GM19467 (cell line): ENCODE results near the gene DEFB113.
"Not testable (repeated sequence)": the region's sequence is repeated elsewhere in the genome, so short reads cannot be mapped to it uniquely, and the experiment has no call there.

Experiments
- ATAC-seq: cut with Tn5 transposase; IDR thresholded peaks from one replicate; pipeline ENCODE4 v1.9.1; 2021; ENCODE audit warnings: mild to moderate bottlenecking, moderate library complexity; ENCODE audit not compliant: unreplicated experiment

DEFB113 gene, protein sequence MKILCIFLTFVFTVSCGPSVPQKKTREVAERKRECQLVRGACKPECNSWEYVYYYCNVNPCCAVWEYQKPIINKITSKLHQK

DNA sequence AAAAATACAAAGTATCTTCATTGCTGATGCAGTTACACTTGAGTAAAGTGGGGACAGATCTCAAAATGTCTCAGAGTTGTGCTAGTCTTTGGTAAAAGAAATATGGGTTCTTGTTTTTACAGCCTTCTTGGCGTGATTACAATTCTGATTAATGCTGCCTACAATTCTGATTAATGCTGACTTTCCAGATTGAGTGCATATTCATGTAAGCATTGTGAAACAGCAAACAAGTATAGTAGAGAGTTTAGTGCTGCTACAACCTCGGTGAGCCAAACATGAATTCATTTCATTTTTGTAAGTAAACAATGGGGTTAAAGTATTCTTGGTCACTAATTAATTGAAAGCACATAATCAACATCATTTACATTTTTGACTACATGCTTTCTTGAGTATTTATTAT is at the start of gene DEFB113:
Gene DEFB113 (minus strand): TSS at position 21 of the 400 bp plus-strand sequence. CDS start 0 bp downstream, at position 21.
- no peak for ATAC-seq

DNA sequence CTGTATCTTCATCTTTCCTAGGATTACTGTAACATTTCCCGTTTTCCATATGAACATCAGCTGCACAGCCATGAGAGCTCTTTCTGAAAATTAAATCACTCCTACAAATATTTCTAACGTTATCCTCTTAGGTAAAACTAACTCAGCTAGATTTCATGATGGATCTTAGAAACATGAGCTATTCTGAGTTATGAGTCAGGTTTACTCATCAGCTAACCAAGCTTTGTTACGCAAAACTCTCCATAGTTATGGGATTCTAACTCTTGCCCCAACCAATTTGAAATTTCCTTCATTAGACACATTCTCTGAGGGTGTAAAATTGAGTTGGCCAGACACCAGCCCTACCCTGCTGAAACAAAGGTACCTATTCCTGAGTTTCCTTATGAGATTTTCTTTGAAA is 38.4 kb upstream of the DEFB113 start:
- no peak for ATAC-seq

DNA sequence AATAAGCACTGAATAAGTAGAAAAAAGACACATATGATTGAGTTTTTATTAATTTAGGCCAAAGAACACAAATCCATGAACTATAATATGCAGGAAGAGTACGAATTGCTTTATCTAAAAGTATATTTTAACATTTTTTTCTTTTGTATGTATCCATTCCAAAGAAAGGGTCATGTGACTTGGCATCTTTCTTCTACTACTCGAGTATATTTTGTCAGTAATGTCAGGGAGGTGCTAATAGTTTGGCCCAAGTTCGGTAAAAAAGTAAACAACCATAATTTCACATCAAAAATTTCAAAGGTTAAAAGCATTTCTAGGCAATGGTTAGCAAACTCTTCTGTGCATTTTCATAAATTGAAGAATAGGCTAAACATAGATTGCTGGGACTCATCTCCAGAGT is 33.7 kb upstream of the DEFB113 start:
- no peak for ATAC-seq

DNA sequence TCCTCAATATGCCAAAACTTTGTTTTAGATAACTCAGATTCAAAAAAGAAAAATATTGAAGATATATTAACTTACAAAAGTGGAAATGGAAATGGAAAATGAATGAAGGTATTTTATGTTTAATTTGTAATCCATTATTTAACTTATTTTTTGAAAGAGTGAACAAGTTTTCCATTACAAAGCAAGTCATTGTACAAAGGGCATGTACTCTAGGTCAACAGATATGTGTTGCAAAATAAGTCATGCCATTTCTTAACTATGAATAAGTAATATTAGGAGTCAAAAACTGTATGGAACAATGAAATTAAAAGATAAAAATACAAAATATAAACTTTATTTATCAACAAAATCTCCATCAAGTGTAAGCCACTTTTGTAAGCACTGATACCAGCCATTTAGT is 25.9 kb upstream of the DEFB113 start:
- ATAC-seq: no peak

DNA sequence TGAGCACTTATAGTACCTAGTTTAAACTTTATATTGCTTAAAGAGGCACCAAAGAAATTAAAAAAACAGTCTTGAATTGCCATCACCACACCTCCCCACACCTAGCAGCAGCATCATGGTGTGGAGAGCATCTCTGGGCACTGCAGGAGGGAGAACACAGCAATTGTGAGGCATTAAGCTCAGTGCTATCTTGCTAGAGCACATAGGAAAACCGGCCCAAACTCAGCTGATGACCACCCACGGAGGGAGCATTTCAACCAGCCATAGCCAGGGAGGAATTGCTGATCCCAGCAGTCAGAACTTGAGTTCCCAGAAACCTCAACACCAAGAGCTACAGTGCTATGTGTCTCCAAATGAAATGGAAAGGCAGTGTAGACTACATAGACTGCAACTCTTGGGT is 19.5 kb upstream of the DEFB113 start:
- no peak for ATAC-seq

DNA sequence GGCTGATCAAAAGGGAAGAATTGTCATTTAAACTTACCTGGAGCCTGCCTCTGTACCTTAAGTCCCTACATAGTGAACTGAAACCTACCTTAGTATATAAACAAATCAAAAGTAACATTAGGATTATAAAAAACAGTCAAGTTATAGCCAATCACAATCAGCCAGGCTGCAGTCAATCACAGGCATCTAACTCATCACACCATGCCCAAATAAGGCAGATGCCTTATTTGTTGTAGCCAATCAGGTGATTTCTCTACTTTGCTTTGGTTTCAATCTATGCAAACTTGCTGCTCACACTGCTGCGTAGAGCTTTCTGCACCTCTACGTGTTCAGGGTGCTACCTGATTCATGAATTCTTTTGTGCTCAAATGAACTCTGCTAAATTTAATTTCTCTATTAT is 18.3 kb upstream of the DEFB113 start:
- ATAC-seq: no peak

DNA sequence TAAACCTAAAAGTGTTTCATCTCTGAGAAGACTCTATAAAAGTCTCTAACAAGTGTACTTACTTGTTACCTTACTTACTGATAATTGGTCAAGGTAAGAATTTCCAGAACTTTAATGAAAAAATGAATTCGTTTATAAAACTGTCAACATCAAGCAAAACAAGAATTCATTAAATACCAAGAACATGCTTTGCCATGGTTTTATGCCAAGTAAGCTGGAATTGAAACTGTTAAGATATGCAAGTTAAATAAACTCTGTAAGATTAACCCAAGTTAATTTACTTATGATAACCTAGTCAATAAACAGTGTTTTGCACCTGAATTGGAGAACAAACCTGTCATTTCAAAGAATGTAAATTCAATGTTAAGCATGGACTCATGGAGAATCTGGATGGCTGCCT is 17.1 kb upstream of the DEFB113 start:
- no peak for ATAC-seq

DNA sequence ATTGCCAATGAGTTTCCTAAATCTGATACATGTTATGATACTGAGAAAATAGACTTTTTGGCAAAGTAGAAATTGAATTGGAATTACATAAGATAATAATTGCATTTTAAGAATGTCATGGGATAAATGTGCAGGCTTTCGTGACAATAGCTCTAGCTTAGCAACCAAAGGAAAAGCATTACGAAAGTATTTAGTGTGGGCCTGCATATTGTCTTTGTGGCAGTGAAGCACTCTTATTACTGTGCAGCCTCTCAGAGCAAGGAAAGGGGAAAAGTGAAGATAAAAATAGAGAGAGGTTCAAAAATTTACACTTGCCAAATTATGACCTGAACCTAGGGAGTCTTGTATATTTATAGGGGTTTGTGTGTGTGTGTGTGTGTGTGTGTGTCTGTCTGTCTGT is 12.6 kb upstream of the DEFB113 start:
- ATAC-seq: no peak

DNA sequence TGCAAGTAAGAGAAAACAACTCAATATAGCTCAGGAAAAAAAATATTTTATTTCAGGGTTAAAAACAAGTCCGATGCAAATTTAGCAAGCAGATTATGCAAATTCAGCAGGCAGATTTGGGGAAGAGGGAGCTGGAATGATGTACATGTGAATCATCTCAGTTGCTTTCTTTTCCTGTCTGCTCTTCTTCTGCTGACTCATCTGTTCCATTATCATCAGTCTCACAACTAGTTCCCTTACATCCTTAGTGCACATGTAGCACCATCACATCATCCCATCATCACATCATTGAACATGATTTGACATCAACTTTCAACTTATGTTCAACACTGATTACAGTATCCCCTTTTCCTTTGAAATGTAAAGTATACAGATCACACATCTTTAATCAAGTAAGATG is 11.5 kb upstream of the DEFB113 start:
- no peak for ATAC-seq

DNA sequence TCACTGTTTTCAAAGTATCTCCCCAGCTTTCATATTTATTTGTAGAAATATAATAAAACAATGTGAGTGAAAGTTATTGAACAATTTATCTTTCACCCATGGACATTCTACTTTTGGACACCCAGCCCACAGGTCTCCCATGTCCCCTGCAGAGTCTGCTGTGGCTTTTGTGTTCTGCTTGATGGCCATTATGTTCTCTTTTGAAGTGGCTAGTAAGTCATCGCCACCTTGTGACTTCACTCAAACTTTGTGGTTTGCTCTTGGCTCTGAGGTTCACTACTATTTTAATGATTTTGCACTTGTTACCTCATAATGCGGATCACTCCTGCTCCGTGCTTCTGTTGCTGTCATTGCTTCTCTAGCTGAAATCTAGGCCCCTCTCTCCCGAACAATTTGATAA is 10.2 kb upstream of the DEFB113 start:
- no peak for ATAC-seq

DNA sequence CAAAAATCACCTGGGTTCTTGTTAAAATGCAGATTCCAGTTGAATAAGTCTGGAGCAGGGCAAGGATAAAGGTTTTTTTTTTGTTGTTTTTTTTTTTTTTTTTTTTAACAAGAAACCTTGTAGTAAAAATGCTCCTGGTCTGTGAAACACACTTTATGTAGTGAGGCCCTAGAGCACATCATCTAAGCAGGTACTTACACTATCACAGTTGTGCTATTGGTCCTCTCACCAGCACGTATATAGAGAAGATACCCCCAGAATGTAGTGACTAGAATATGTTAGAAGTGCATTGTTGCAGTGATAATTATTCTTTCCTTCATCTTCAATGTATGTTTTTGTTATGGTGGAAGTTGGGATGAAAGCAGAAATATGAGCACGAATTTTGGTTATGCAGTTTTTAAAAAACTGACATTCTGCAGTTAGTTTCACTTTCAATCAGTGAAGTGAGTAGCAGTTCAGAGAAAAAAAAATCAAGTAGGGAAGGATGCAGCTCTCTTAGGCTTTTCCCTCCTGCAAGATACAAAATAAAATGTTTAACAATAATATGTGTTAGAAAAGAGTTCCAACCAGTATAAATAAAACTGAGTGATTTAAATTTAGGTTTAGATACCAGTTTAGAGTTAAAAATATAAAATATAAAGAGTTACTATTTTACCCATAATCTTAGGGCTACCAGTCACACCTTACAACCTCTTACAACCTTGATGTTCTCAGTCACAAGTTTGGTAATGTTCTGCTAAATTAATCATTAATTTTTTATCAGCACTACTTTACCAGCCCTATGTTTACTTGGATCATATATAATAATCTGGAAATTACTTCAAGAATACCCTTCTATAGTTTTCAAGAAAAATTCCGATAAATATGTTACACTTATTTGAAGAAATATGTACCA is 9.2 kb upstream of the DEFB113 start:
- ATAC-seq: peak; percentile 55

DNA sequence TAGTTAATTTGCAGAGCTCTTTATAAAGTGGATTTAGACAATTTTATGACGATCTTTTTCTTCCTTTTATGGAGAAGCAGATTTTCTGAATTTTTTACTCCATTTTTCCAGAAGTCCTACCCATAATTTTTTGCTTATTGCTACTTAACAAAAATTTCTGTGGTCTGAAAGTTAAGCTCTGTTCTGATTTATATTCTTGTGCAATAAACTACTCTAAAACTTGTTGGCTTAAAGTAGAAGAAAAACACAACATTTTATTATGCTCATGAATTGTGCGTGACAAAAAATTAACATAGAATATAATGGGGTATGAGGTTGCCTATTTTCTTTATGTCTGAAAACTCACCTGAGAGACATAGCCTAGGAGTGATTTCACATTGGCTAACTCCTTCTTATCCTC is 2.6 kb downstream of the DEFB113 start:
- ATAC-seq: no peak

DNA sequence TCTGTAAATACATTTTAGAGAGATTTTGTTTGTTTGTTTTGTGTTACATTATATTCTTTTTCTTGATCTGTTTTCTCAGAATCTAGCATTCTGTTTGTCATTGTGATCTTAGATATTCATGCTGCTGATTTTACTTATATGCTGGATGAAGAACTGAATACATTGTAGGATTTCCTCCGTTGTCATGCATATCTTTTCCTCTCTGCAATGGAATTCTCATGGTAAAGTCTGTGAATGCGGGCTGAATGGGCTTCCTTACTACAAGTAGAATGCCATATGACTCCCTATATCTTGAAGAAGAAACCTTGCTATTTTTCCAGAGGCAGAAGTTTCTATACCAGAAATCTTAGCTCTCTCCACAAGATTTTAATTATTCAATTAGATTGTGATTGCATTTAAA is 3.1 kb downstream of the DEFB113 start:
- no peak for ATAC-seq

DNA sequence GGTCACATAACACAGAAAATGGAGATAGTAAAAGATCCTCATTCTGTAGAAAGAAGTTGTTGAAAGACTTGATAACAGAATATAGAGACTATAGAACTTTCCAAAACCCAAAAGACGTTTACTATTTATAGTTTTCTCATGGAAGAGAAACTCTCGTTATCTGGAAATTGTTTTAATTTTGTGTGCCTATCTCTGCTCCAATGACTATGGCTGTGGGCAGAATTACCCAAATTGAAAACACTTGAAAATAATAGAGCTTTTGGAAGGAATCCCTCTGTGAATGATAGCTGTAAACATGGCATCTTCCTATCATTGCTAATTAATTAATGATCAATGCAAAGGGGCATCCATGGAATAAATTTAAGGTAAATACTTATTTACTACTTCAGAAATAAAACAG is 5.4 kb downstream of the DEFB113 start, which contains the start of gene DEFB114:
Gene DEFB114 (minus strand): TSS at position 101 of the 400 bp plus-strand sequence. CDS start 59 bp downstream, at position 42.
- ATAC-seq: no peak

DNA sequence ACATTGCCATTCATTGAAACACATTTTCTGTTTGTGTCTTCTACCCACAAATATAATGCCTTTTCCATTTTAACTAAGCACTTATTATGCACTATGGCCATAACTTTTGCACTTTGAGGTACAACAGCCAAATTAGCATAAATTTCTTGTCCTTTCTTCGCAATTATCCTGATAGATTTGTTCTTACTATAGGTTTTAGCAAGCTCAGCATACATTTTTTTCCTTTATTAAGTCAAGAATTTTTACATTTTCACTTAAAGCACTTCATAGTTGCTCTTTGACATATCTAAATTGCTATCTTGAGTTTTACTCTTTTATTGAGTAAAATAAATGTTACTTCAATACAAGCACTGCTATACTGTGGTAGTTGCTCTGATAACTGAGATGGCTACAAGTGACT is 11.2 kb downstream of the DEFB113 start:
- no peak for ATAC-seq

DNA sequence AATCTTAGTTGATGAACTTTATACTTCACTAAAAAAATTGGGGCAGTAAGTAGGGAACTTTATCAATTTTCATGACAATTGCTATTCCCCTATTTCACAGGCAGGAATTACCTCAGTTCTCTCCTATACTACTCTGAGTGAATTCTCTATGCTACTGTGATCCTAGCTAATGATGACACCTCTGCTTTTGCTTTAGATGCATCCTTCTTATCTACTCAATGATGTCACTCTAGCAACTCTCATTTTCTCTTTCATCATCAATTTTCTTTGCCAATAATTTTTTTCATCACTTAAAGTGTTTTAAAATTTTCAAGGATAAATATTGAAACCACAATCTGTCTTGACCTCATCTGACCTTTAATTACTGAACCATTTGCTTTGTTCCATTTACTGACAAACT is 13.6 kb downstream of the DEFB113 start:
- ATAC-seq: no peak

DNA sequence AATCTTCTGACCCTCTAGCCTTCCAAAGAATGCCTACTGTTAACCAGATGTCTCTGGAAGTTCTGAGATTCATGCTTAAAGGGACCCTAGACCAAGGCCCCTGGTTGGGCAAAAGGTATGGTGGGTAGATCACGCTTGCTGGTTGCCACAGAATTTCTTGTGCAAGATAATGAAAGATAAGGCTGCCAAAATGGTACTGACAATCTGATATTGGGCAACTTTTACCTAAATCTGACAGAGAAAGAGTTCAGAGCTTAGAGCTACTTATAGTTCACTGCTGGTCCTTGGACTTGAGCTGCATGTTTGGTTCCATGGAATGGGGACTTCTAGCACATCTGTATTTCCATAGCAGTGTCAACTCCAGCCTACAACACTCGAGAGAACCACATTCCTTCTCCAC is 17.5 kb downstream of the DEFB113 start:
- ATAC-seq: no peak

DNA sequence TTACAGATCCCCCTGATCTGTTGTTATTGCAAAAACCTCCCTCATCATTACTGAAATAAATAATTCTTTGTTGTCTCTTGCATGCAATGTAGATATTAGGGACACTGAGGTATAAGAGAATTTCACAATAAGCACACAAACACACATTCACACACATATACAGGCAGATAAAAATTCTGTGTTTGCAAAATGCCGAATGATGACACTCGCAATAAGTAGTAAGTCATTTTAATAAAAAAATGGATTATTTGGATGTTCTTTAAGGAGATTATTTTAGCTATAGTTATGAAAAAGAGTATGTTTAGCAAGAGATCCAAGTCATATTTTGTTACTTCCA is 19.0 kb downstream of the DEFB113 start:
- no peak for ATAC-seq

DNA sequence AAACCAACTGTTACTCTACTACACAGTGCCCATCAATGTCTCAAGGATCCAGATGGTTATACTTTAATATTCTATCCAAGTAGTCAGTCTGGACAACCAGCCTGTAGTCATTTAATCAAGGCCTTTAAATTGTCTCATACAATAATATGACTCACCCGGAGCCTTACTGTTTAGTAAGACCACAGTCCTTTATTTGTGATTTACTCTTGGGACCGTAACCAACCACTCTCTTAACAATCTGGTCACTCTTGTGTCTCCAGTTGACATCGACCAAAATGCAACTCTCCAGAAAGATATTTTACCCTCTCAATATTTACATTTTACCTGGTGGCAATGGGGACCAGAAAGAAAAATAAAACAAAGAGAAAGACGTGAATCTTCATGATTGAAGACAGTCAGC is 20.4 kb downstream of the DEFB113 start:
- ATAC-seq: no peak

DNA sequence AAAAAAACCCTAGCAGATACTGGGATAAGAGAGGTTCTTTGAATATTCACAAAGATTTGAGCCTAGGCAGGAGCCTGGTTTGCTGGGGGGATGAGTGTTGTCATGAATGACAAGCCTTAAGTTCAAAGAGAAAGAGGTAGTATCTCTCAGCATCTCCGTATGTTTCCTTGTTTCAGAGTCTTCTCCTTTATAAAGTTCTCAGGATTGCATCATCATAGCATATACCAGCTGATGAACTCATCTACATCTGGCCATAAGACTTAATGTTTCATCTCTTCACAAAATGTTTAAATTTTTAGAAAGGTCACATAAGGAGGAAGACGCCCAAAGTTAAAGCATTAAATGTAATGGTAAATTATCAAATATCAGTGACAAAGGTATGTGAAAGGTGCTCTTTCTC is 22.6 kb downstream of the DEFB113 start:
- ATAC-seq: no peak

DNA sequence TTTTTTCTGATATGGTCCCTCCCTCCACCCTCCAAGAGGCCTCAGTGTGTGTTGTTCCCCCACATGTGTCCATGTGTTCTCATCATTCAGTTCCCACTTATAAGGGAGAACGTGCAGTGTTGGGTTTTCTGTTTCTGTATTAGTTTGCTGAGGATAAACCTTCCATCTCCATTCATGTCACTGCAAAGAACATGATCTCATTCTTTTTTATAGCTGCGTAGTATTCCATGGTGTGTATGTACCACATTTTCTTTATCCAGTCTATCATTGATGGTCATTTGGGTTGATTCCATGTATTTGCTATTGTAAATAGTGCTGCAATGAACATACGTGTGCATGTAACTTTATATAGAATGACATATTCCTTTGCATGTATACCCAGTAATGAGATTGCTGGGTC is 25.4 kb downstream of the DEFB113 start:
- ATAC-seq: not testable (repeated sequence)

DNA sequence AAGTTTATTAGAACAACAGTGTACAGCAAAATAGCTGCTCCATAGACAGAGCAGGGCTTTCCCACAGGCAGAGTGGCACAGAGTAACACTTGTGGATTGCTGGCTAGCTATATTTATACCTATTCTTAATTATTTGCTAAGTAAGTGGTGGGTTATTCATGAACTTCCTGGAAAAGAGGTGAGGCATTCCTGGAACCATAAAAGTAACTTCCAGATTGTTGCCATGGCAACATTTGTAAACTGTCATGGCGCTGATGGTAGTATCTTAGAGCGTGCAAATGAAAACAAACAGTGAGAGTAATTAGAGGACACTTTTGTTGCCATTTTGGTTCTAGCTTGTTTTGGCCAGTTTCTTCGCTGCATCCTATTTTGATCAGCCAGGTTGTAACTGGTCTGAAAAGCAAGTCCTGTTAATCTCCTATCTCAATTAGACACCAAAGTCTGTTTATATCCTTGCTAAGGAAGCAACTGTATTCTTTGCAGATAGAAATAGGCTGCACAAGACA is 29.4 kb downstream of the DEFB113 start:
- ATAC-seq: no peak

DNA sequence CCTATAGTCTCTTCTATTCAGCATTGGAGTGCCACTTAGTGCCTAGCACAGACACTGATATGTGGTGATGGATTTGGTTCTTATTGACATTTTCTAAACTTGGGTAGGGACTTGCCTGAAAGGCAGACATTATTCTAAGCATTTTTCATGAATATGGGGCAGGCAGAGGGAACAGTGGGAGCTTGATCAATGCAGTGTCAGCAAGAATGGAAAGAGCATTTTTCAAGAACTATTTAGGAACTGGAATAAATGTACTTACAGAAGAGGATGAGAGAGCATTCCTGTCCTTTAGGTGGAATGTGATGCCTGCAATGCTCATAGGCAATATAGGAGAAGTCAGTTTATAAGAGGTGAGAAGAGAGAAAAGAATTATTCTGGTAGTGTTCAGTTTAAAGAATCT is 31.6 kb downstream of the DEFB113 start:
- ATAC-seq: no peak
